Colonic mucosa (tissue), 4 donors: ENCODE measurements around the gene NDUFV1. TPM values are rescaled to one million over a fixed set of nuclear protein-coding genes. Genes with fewer than 3 reads are reported as not detected.

Source experiments
- DNase-seq: peaks from one replicate; pipeline ENCODE4 v3.0.0-alpha.2; 2020
- H3K27ac ChIP-seq: fragments of 200-600 bp; one replicate; pipeline ENCODE4 v1.8.0; 2021
- H3K27me3 ChIP-seq: fragments of 200-600 bp; one replicate; pipeline ENCODE4 v1.8.0; 2021
- H3K36me3 ChIP-seq: fragments of 200-600 bp; one replicate; pipeline ENCODE4 v1.8.0; 2021
- H3K4me1 ChIP-seq: fragments of 200-600 bp; one replicate; pipeline ENCODE4 v1.8.0; 2021; ENCODE audit warnings: mild to moderate bottlenecking
- H3K4me3 ChIP-seq: fragments of 200-600 bp; one replicate; pipeline ENCODE4 v1.8.0; 2021
- H3K9ac ChIP-seq, 2 donors: one replicate each; pipeline ENCODE4 v1.7.0; 2013; ENCODE audit warnings: control low read depth in 2 of 2, low read depth in 2 of 2, low read length in 2 of 2
- H3K9me3 ChIP-seq: fragments of 200-600 bp; one replicate; pipeline ENCODE4 v1.8.0; 2021
- intact Hi-C: fragments of 100-400 bp; cut with DNase I; formaldehyde crosslinking; loops from one replicate; pipeline ENCODE4 v1.14.1; 2022
- total RNA-seq, 2 donors: library from RNA; stranded (reverse); fragmentation: NEBNext Ultra II Directional in 1 of 2; extraction: Animal tissue kit (Norgen Biotek cat#: 25700) in 1 of 2; gene quantifications; one replicate each; pipeline ENCODE4 v1.2.1, GENCODE V29; 2021
- TF ChIP-seq, protein P1 (sequence below): fragments of 200-600 bp; IDR thresholded peaks from one replicate; pipeline ENCODE4 v1.8.0; 2022; ENCODE audit warnings: antibody characterized with exemption, mild to moderate bottlenecking
- donor health status: healthy.
- donor health status: DM: no; HTN: no; CAD: no.
- donor health status: DM: no; HTN: no; CAD: no.

Gene NDUFV1
- total RNA-seq, 2 donors from 2014 or later = 329 to 361 TPM

DNA sequence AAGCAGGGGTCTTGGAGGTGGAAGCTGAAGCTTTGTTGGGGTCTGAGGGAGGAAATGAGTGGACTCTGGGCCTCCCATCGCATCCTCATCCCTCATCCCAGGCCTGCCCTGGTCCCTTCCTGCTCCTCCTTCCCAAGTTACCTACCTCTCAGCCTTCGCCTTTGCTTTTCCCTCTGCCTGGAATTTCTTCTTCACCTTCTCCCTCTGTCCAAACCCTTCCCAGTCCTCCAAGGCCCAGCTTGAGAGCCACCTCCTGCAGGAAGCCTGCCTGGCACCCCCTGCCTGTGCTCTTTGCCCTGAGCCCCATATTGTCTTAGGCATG lies 25.1 kb downstream of the NDUFV1 start:
- TF ChIP-seq, protein P1, sequence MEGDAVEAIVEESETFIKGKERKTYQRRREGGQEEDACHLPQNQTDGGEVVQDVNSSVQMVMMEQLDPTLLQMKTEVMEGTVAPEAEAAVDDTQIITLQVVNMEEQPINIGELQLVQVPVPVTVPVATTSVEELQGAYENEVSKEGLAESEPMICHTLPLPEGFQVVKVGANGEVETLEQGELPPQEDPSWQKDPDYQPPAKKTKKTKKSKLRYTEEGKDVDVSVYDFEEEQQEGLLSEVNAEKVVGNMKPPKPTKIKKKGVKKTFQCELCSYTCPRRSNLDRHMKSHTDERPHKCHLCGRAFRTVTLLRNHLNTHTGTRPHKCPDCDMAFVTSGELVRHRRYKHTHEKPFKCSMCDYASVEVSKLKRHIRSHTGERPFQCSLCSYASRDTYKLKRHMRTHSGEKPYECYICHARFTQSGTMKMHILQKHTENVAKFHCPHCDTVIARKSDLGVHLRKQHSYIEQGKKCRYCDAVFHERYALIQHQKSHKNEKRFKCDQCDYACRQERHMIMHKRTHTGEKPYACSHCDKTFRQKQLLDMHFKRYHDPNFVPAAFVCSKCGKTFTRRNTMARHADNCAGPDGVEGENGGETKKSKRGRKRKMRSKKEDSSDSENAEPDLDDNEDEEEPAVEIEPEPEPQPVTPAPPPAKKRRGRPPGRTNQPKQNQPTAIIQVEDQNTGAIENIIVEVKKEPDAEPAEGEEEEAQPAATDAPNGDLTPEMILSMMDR = no peak
- H3K9me3 ChIP-seq = no peaks in the 10 kb centered on the region
- H3K27ac ChIP-seq = peak overlapping the region; percentile 63
- DNase-seq = no peak
- intact Hi-C loops = no loop called here
- H3K27me3 ChIP-seq = no peaks in the 10 kb centered on the region
- peaks cover 25% of the 10 kb centered on the region for H3K4me1 ChIP-seq
- H3K9ac ChIP-seq = peak overlapping the region; percentile 58 to 85
- H3K36me3 ChIP-seq = no peaks in the 10 kb centered on the region
- H3K4me3 ChIP-seq = no peak overlapping the region

DNA sequence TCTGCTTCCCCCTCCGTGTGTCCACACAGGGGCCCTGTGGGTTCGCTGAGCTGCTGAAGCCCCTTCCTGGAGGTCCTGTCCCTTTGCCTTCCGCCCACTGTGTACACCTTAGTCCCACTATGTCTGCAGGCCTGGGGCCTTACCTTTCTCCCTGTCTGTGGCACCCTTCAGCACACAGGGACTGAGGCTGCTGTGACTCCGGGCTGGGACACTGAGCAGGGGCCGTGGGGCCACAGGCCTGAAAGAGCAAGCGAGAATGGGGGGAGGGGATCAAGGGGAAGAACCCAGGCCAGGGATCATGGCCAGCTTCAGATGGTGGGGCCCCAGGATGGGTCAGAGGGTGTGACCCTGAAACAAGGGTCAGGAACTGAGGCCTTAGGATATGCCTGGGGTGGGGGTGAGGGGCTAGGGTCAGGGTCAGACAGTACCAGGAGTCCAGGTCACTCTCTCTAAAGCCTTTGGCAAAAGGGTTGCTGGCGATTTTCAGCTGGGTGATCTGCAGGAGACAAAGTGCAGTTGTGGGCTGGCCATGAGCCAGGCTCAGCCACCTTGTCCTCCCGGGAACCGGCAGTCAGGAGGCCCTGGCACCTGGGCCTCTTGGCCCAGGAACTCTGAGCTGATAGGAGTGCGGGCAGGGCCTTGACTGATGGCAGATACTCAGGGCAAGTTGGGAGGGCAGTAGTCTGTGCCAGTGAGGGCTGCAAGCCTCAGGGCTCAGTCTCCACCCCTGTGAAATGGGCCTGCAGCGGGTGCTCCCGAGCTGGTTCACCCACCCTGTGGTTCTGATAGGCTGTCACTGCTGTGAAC lies 25.6 kb downstream of the NDUFV1 start:
- H3K9ac ChIP-seq = peak overlapping the region; percentile 58 to 85
- H3K4me3 ChIP-seq = no peak overlapping the region
- TF ChIP-seq, protein P1 = no peak
- no peaks in the 10 kb centered on the region for H3K9me3 ChIP-seq
- no peaks in the 10 kb centered on the region for H3K36me3 ChIP-seq
- H3K4me1 ChIP-seq = peaks cover 25% of the 10 kb centered on the region
- intact Hi-C loops = no loop called here
- DNase-seq = peak; percentile 82
- H3K27me3 ChIP-seq = no peaks in the 10 kb centered on the region
- H3K27ac ChIP-seq = peak overlapping the region; percentile 63

DNA sequence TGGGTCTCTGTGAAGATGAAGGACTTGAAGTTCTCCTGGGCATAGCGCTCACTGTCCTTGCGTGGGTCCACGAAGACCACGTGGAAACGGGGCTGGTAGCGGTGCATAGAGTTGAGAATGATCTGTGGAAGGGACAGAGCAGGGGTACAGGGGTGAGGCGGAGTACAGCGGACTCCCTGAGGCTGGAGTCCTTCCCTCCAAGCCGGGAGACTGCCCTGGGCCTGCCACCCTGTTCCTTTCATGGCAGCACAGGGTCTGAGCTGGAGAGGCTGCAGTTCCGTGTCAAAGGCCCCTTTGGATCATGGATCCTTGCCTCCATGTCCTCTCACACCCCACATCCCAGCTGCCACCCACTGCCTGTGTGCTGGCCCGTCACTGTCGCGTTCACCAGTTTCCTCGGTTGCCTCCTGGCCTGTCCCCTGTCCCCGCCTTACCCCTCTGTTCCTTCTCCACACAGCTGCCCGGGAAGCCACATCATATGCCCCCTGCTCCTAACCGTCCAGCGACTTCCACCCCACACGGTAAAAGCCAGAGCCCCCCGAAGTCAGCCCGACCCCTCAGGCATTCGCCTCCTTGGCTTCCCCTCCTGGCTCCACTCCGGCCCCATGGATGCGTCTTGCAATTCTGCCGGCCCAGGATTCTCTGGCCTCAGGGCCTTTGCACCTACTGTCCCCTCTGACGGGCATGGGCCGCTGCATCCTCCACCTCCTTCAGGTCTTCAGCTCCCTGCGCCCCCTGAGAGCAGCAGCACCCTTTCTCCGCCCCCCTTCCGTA lies 26.4 kb downstream of the NDUFV1 start:
- Histone ChIP-seq H3K9me3 (no peaks in the 10 kb centered on the region), H3K36me3 (no peaks in the 10 kb centered on the region), H3K4me3 (no peak overlapping the region), H3K9ac (no peak overlapping the region), H3K27ac (peak overlapping the region; percentile 63), H3K4me1 (peaks cover 25% of the 10 kb centered on the region), H3K27me3 (no peaks in the 10 kb centered on the region)
- TF ChIP-seq, protein P1 = no peak
- intact Hi-C loops = no loop called here
- DNase-seq = peak; percentile 27

DNA sequence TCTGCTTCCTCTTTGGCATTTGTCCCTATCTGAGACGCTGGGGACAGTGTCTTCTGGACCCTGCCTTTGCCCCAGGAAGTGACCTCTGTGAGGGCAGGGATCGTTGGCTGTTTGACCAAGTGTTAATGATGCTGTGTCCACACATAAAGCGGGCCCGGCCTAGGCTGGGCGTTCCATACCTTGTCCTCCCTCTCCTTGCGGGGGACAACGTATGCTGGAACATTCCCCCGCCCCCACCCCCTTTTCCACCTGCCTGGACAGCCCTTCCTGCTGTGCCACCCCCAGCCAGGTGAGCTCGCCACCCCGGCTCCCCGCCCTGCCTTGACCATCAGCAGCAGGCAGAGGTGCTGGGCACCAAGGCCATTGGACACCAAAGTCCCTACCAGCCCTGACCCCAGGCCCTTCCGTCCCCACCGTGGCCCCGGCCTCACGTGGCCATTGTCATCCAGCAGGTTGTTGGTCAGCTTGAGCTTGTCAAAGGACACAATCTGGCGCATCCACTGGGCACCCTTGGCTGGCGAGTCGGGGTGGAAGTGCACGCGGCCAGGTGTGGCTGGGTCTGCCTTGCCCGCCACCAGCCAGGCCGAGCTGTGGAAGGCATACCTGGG lies 27.1 kb downstream of the NDUFV1 start:
- intact Hi-C loops = no loop called here
- peaks cover 23% of the 10 kb centered on the region for H3K4me1 ChIP-seq
- TF ChIP-seq, protein P1 = no peak
- H3K36me3 ChIP-seq = no peaks in the 10 kb centered on the region
- no peaks in the 10 kb centered on the region for H3K9me3 ChIP-seq
- H3K4me3 ChIP-seq = no peak overlapping the region
- H3K27me3 ChIP-seq = no peaks in the 10 kb centered on the region
- H3K27ac ChIP-seq = peak overlapping the region; percentile 63
- no peak overlapping the region for H3K9ac ChIP-seq
- peak; percentile 24 for DNase-seq

DNA sequence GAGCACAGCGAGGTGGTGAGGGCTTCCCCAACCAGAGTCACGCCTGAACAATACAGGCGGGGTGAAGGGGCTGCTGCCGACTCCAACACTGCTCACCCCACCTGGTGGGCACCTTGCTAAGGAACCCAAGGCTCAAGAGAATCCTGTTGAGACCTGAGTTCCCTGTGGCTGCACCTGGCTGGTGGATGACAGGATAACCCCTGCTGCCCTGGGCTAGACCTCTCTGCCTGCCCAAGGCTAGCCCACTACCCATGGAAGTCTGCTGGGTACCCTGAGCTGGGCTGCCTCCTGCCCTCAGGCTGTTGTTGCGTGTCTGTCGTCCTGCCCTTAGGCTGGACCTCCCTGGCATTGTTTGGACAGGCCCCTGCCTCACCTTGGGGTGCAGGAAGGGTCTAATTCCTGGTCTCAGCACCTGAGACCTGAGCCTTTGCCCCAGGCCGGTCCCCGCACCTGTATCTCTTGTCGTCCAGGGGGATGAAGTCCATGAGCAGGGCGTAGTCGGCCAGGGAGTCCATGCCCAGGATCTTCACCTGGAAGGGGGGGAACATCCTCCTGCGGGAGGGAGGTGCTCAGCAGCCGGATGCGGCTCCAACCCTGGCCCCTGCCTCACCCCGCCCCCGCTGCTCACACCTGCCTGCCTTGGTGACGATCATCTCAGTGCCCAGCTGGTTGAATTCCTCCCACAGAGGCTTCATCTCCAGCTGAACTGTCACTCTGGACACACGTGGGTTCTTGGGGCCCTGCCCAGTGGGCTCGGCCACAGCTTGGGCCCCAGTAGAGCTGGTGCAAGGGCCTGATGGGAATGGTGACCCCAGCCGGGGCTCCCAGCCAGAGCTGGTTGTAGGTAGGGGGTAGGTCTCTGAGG lies 27.9 kb downstream of the NDUFV1 start:
- Histone ChIP-seq H3K4me3 (no peak overlapping the region), H3K27ac (peak overlapping the region; percentile 63), H3K27me3 (no peaks in the 10 kb centered on the region), H3K36me3 (no peaks in the 10 kb centered on the region), H3K9me3 (no peaks in the 10 kb centered on the region), H3K4me1 (peaks cover 21% of the 10 kb centered on the region), H3K9ac (no peak overlapping the region)
- intact Hi-C loops = no loop called here
- peak; percentile 46 for DNase-seq
- TF ChIP-seq, protein P1 = no peak
